ENCODE results near the gene TMOD4. TPM values are rescaled to one million over a fixed set of nuclear protein-coding genes. Genes with fewer than 3 reads are reported as not detected.

TMOD4 gene
- total RNA-seq, 1 donor from 2014 or later, result 0.46 TPM

DNA sequence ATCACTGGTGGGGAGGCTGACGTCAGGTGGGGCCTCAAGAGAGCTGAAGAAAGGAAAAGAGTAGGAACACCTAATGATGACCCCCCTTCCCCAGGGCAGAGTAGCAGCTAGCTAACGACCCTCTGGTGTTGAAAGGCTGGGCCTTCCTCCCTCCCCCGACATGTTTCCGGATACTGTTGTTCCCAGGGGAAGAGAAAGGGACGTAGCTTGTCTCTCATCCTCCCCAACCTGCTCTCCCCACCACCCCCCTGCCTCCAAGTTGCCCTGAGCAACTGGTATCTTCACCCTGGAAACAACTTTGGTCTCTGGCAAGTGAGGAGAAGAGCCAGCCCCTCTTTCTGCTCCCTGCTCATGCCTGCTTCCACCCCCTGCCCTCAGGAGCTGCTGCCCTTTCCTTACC is 31.8 kb downstream of the TMOD4 start:
- no peak for DNase-seq (ENCODE audit: low read depth)
- no peak overlapping the region for H3K4me3 ChIP-seq (ENCODE audit: low read depth, low read length)
- TF ChIP-seq, protein P1, sequence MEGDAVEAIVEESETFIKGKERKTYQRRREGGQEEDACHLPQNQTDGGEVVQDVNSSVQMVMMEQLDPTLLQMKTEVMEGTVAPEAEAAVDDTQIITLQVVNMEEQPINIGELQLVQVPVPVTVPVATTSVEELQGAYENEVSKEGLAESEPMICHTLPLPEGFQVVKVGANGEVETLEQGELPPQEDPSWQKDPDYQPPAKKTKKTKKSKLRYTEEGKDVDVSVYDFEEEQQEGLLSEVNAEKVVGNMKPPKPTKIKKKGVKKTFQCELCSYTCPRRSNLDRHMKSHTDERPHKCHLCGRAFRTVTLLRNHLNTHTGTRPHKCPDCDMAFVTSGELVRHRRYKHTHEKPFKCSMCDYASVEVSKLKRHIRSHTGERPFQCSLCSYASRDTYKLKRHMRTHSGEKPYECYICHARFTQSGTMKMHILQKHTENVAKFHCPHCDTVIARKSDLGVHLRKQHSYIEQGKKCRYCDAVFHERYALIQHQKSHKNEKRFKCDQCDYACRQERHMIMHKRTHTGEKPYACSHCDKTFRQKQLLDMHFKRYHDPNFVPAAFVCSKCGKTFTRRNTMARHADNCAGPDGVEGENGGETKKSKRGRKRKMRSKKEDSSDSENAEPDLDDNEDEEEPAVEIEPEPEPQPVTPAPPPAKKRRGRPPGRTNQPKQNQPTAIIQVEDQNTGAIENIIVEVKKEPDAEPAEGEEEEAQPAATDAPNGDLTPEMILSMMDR (conservative IDR thresholded peaks at IDR 0.05; ENCODE audit: low read depth, low read length), result no peak

DNA sequence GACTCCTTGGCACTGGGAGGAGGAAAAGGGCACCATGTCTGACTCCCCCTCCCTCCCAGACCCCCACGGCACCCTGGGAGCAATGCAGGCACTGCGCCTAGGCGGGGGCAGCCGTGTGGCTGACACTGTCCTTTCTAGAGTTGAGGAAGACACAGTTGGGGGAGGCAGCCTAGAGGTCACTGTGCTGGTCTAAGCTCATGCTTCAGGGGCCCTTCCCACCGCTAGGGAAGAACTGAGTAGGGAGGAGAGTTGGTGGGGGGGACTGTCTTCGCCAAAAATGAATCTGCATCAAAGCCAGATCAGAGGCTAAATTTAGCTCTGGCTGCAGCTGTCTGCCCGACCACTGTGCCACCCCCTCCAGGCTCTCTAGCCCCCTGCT is 32.7 kb downstream of the TMOD4 start:
- TF ChIP-seq, protein P1 (conservative IDR thresholded peaks at IDR 0.05; ENCODE audit: low read depth, low read length), result no peak
- no peak for DNase-seq (ENCODE audit: low read depth)
- no peak overlapping the region for H3K4me3 ChIP-seq (ENCODE audit: low read depth, low read length)

GRCh38 chr1:151142411-151143056 is 33.2 kb downstream of the TMOD4 start:
- TF ChIP-seq, protein P1 (conservative IDR thresholded peaks at IDR 0.05; ENCODE audit: low read depth, low read length), result no peak
- DNase-seq (ENCODE audit: low read depth), result no peak
- H3K4me3 ChIP-seq (ENCODE audit: low read depth, low read length), result no peak overlapping the region

- TF ChIP-seq, protein P1 (conservative IDR thresholded peaks at IDR 0.05; ENCODE audit: low read depth, low read length), result no peak
- DNase-seq (ENCODE audit: low read depth), result no peak
- H3K4me3 ChIP-seq (ENCODE audit: low read depth, low read length), result no peak overlapping the region
Observed at GRCh38 chr1:151137789-151138188, 38.0 kb downstream of the TMOD4 start.

DNA sequence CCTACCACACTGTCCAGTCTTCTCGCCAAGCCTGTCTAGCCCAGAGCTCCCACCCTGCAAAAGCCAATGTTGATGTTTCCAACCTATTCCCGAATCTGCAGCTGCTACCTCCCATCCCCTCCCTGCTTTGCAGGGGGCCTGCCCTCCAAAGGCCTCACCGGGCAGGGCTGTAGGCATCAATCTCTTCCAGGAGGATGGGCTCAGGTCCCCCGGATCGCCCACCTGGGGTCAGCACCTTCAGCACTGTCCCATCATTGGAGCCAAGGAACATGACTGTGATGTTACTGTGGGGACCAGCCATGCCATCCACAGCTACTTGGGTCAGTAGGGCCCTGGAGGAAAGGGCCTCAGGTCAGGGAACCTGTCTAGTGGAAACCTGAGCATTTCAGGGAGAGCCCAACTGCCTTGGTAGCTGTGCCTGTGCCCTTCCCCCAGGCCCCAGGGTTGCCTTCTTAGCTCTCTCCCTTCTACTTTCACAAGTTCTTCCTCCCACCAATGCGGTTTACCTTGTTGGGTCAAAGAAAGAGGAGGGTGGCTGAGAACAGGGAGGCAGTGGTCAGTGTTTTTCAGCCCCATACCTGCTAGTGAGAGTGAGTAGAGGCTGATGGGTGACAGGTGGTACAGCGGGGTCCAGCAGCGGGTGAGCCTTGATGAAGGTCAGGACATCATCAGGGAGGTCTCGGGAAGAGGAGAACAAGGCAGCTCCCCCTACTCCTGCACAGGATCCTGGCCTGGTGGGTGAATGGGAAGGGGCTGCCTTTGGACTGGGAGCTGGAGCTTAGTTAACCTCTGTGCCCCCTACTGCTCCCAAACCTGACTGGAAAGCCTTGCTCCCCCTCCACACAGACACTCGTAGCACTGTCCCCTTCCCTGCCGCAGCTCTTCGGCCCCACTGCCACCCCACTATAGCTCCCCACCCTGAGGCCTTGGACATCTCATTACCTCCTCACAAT is 40.1 kb downstream of the TMOD4 start:
- H3K4me3 ChIP-seq (ENCODE audit: low read depth, low read length), result no peak overlapping the region
- TF ChIP-seq, protein P1 (conservative IDR thresholded peaks at IDR 0.05; ENCODE audit: low read depth, low read length), result no peak
- no peak for DNase-seq (ENCODE audit: low read depth)

DNA sequence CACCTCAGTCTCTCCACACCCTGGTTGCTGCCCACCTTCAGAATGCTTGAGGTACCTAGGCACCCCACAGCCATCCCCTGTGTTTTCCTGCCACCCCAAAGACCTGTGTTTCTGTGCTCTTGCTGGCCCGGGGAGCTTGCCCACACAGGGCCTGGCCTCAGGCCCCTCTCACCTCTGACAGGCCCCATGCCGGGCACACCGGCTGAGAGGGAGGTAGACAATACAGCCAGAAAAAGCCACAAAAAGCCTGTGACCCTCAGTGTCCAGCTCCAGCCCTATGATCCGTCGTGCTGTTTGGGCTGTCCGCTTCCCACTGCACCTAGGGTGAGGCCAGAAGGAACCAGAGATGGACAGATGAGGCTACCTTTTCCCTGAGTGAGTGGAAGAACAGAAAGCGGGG is 40.8 kb downstream of the TMOD4 start:
- TF ChIP-seq, protein P1 (conservative IDR thresholded peaks at IDR 0.05; ENCODE audit: low read depth, low read length), result no peak
- no peak for DNase-seq (ENCODE audit: low read depth)
- H3K4me3 ChIP-seq (ENCODE audit: low read depth, low read length), result no peak overlapping the region

Data from epithelial cell of proximal tubule (primary cell).